ENCODE measurements around the gene FBXL16. TPM values are rescaled to one million over a fixed set of nuclear protein-coding genes. Genes with fewer than 3 reads are reported as not detected.

Gene FBXL16
- total RNA-seq, 1 donor: under 0.01 TPM

DNA sequence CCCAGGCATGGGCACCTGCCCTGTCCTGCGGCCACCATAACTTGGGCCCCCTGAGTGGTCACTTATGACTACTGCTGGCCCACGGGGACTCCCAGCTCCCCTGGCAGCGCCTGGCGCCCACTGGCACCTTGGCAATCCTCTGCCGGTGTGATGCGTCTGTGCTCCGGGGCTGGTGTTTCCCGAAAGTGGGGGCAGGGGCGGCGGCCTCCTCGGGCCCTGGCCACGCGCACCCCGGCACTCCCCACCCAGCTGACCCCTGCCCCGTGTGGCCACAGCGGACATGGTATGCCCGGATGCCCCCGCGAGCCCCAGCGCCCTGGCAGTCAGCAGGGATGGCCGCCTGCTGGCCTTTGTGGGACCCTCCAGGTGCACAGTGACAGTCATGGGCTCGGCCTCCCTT is 48.1 kb downstream of the FBXL16 start:
- no peak for DNase-seq (ENCODE audit: low read depth)
- no peak overlapping the region for H3K4me3 ChIP-seq (ENCODE audit: low read depth, low read length)
- TF ChIP-seq, protein P1, sequence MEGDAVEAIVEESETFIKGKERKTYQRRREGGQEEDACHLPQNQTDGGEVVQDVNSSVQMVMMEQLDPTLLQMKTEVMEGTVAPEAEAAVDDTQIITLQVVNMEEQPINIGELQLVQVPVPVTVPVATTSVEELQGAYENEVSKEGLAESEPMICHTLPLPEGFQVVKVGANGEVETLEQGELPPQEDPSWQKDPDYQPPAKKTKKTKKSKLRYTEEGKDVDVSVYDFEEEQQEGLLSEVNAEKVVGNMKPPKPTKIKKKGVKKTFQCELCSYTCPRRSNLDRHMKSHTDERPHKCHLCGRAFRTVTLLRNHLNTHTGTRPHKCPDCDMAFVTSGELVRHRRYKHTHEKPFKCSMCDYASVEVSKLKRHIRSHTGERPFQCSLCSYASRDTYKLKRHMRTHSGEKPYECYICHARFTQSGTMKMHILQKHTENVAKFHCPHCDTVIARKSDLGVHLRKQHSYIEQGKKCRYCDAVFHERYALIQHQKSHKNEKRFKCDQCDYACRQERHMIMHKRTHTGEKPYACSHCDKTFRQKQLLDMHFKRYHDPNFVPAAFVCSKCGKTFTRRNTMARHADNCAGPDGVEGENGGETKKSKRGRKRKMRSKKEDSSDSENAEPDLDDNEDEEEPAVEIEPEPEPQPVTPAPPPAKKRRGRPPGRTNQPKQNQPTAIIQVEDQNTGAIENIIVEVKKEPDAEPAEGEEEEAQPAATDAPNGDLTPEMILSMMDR (IDR thresholded peaks at IDR 0.05; ENCODE audit: insufficient read depth, low read length): no peak

DNA sequence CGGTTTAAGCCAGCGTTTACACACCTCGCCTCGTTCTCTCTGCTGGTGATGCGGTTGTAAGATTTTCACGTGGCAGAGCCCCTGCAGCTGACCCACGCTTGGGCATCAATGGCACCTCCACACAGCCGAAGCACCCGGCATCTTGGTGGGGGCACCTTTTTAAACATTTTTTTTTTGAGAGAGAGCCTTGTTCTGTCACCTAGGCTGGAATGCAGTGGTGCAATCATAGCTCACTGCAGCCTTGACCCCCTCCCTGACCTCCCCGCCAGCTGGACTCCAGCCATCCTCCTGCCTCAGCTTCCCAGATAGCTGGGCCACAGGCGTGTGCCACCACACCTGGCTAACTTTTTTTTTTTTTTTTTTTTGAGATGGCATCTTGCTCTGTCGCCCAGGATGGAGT is 51.6 kb downstream of the FBXL16 start:
- H3K4me3 ChIP-seq (ENCODE audit: low read depth, low read length): no peak overlapping the region
- DNase-seq (ENCODE audit: low read depth): no peak
- TF ChIP-seq, protein P1 (IDR thresholded peaks at IDR 0.05; ENCODE audit: insufficient read depth, low read length): no peak

GRCh38 chr16:652454-653305 is 52.9 kb downstream of the FBXL16 start:
- no peak for DNase-seq (ENCODE audit: low read depth)
- H3K4me3 ChIP-seq (ENCODE audit: low read depth, low read length): no peak overlapping the region
- TF ChIP-seq, protein P1 (IDR thresholded peaks at IDR 0.05; ENCODE audit: insufficient read depth, low read length): no peak

GRCh38 chr16:651844-652243 is 53.8 kb downstream of the FBXL16 start:
- DNase-seq (ENCODE audit: low read depth): no peak
- TF ChIP-seq, protein P1 (IDR thresholded peaks at IDR 0.05; ENCODE audit: insufficient read depth, low read length): no peak
- H3K4me3 ChIP-seq (ENCODE audit: low read depth, low read length): no peak overlapping the region

DNA sequence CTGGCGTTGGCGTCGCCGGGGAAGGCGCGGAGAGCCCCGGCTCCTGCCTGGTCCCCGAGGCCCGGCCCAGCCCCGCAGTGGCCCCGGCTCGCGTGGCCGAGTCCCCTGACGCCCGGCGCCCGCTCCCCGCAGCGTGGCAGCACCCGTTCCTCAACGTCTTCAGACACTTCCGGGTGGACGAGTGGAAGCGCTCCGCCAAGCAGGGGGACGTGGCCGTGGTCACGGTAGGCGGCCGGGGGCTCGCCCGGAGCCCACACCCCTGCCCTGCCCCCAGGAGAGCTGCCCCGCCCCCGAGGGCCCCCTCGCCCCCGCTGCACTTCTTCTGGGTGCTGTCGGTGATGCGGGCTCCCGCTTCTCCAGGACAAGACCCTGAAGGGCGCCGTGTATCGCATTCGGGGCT is 56.0 kb downstream of the FBXL16 start:
- DNase-seq (ENCODE audit: low read depth): no peak
- TF ChIP-seq, protein P1 (IDR thresholded peaks at IDR 0.05; ENCODE audit: insufficient read depth, low read length): no peak
- H3K4me3 ChIP-seq (ENCODE audit: low read depth, low read length): peak overlapping the region; percentile 76

DNA sequence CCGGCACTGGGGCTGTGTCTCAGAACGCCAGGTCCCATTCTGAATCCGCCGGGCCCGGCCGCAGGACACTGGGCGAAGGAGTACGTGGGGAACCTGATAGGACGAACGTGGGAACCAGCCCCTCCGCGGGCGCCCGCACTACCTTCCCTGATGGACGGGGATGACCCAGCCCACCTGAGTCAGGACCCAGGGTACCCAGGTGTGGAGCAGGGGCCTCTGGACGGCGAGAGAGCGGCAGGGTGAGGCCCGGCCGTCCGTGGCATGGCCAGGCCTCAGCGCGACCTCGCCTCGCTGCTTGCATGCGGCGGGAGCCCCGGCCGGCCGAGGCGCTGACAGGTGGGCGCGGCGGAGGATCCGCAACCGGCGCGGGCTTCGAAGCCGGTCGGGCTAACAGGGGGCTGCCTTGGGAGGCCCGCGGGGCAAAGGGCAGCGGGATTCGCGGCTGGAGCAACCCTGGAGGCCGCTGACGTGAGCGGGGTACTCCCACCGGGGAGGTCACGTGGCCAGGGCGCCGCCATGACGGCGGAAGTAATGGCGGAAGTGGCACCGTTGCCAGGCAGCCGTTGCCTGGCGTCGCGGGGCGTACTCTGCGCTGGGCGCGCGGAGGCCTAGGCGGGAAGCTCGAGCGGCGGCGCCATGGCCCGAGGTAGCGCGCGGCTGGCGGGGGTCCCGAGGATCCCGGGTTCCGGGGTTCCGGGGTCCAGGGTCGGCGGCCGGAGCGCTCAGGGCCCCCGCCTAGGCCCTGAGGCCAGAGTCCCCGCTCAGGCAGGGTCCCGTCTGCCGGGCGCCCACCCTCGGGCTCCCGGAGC is 56.6 kb downstream of the FBXL16 start, which contains the start of gene WDR90:
Gene WDR90, plus strand, starts transcription at position 585 of the 809 bp plus-strand sequence. Its CDS starts 52 bp downstream, at position 637.
- DNase-seq (ENCODE audit: low read depth): peak; percentile 86
- H3K4me3 ChIP-seq (ENCODE audit: low read depth, low read length): peak within 1 kb of the TSS; percentile 76
- TF ChIP-seq, protein P1 (IDR thresholded peaks at IDR 0.05; ENCODE audit: insufficient read depth, low read length): no peak

Data from fibroblast of the aortic adventitia (primary cell).